OCI-LY1 (cell line): ENCODE results near the gene CRACR2B.

Experiments
- H2AFZ ChIP-seq: fragments of 200-600 bp; sonication (generic), shearing (Covaris generic); 2 replicates; pipeline ENCODE4 v1.6.0; 2014; ENCODE audit warnings: antibody characterized with exemption, mild to moderate bottlenecking, low read length
- H3F3A ChIP-seq: fragments of 200-600 bp; sonication (generic), shearing (Covaris generic); 2 replicates; pipeline ENCODE4 v1.6.0; 2014; ENCODE audit warnings: mild to moderate bottlenecking, antibody characterized with exemption, low read length, moderate library complexity; ENCODE audit not compliant: insufficient read depth
- H3K27ac ChIP-seq: fragments of 200-600 bp; sonication (generic); 2 replicates; pipeline ENCODE4 v1.5.1; 2014; ENCODE audit warnings: low read length, mixed run types, mild to moderate bottlenecking, low read depth; ENCODE audit not compliant: poor library complexity, severe bottlenecking
- H3K27me3 ChIP-seq: fragments of 200-600 bp; sonication (generic); 2 replicates; pipeline ENCODE4 v1.6.0; 2014; ENCODE audit warnings: antibody characterized with exemption, mild to moderate bottlenecking, low read length, moderate library complexity; ENCODE audit not compliant: insufficient read depth
- H3K36me3 ChIP-seq: fragments of 200-600 bp; sonication (generic); 2 replicates; pipeline ENCODE4 v1.6.1; 2014; ENCODE audit warnings: mild to moderate bottlenecking, antibody characterized with exemption, low read length, moderate library complexity, mixed read lengths; ENCODE audit not compliant: insufficient read depth
- H3K4me1 ChIP-seq: fragments of 200-600 bp; sonication (generic); 2 replicates; pipeline ENCODE4 v1.5.1; 2014; ENCODE audit warnings: mild to moderate bottlenecking, low read length, moderate library complexity; ENCODE audit not compliant: insufficient read depth, severe bottlenecking
- H3K4me2 ChIP-seq: fragments of 200-600 bp; sonication (generic), shearing (Covaris generic); 2 replicates; pipeline ENCODE4 v1.6.1; 2014; ENCODE audit warnings: low read length
- H3K4me3 ChIP-seq: fragments of 200-600 bp; sonication (generic); 2 replicates; pipeline ENCODE4 v1.5.1; 2014; ENCODE audit warnings: low read length, low read depth, mild to moderate bottlenecking, mixed read lengths; ENCODE audit not compliant: poor library complexity, severe bottlenecking
- H3K79me2 ChIP-seq: fragments of 200-600 bp; shearing (Covaris generic); 2 replicates; pipeline ENCODE4 v1.6.1; 2016; ENCODE audit warnings: mixed run types, low read length, mixed read lengths; ENCODE audit not compliant: insufficient read depth
- H3K9ac ChIP-seq: fragments of 200-600 bp; sonication (generic), shearing (Covaris generic); 2 replicates; pipeline ENCODE4 v1.6.1; 2014; ENCODE audit warnings: mild to moderate bottlenecking, low read length, mixed read lengths
- H3K9me2 ChIP-seq: fragments of 200-600 bp; sonication (generic), shearing (Covaris generic); 2 replicates; pipeline ENCODE4 v1.6.1; 2014; ENCODE audit warnings: low read depth, mild to moderate bottlenecking, low read length, mixed read lengths
- H3K9me3 ChIP-seq: fragments of 200-600 bp; shearing (Covaris generic); 2 replicates; pipeline ENCODE4 v1.6.1; 2014; ENCODE audit warnings: low read length, mixed read lengths
- H4K20me1 ChIP-seq: fragments of 200-600 bp; sonication (generic), shearing (Covaris generic); 2 replicates; pipeline ENCODE4 v1.6.0; 2016; ENCODE audit warnings: mild to moderate bottlenecking, low read length; ENCODE audit not compliant: insufficient read depth
- EZH2 ChIP-seq: fragments of 200-600 bp; sonication (generic), shearing (Covaris generic); IDR thresholded peaks from 2 replicates; pipeline ENCODE4 v1.8.0; 2017; ENCODE audit warnings: borderline replicate concordance, mixed run types, mild to moderate bottlenecking, antibody characterized with exemption, low read length, moderate library complexity, mixed read lengths
- TF ChIP-seq, protein P1 (sequence below): fragments of 200-600 bp; sonication (generic), shearing (Covaris generic); IDR thresholded peaks from 2 replicates; pipeline ENCODE4 v1.5.1; 2017; ENCODE audit warnings: mild to moderate bottlenecking, antibody characterized with exemption, low read length, moderate library complexity, mixed read lengths

The CRACR2B gene

DNA sequence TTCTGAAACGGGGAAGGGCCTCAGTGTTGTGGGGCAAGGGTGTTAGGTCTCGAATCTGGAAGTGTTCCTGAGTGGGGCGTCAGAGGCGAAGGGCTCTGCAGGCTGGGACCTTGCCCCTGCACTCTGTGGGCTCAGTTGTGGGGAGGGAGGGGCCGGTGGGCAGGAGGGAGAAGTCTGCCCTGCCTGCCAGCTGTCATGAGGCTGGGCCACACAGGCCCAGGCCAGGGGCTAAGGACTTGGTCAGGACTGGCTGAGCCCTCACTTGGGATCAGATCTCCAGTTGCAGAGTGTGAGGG, at the start of gene CRACR2B:
CRACR2B (plus strand) TSS at position 23 of the 296 bp plus-strand sequence. CDS start 689 bp downstream, outside the sequence.
- no peak for TF ChIP-seq EZH2
- TF ChIP-seq, protein P1, sequence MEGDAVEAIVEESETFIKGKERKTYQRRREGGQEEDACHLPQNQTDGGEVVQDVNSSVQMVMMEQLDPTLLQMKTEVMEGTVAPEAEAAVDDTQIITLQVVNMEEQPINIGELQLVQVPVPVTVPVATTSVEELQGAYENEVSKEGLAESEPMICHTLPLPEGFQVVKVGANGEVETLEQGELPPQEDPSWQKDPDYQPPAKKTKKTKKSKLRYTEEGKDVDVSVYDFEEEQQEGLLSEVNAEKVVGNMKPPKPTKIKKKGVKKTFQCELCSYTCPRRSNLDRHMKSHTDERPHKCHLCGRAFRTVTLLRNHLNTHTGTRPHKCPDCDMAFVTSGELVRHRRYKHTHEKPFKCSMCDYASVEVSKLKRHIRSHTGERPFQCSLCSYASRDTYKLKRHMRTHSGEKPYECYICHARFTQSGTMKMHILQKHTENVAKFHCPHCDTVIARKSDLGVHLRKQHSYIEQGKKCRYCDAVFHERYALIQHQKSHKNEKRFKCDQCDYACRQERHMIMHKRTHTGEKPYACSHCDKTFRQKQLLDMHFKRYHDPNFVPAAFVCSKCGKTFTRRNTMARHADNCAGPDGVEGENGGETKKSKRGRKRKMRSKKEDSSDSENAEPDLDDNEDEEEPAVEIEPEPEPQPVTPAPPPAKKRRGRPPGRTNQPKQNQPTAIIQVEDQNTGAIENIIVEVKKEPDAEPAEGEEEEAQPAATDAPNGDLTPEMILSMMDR = no peak
- Histone ChIP-seq H3K79me2 (no peaks in the 10 kb centered on the region), H3K9me3 (no peaks in the 10 kb centered on the region), H3K9me2 (no peaks in the 10 kb centered on the region), H3K27me3 (peaks cover 22% of the 10 kb centered on the region), H3K4me3 (peak within 1 kb of the TSS; percentile 52), H3K4me2 (peak within 1 kb of the TSS; percentile 73), H3F3A (no peaks in the 10 kb centered on the region), H2AFZ (no peak within 1 kb of the TSS), H4K20me1 (no peaks in the 10 kb centered on the region), H3K27ac (no peak within 1 kb of the TSS), H3K36me3 (peaks cover 14% of the 10 kb centered on the region), H3K4me1 (peaks cover 31% of the 10 kb centered on the region), H3K9ac (peak within 1 kb of the TSS; percentile 42; the same call in 1 of the 2 replicates)

DNA sequence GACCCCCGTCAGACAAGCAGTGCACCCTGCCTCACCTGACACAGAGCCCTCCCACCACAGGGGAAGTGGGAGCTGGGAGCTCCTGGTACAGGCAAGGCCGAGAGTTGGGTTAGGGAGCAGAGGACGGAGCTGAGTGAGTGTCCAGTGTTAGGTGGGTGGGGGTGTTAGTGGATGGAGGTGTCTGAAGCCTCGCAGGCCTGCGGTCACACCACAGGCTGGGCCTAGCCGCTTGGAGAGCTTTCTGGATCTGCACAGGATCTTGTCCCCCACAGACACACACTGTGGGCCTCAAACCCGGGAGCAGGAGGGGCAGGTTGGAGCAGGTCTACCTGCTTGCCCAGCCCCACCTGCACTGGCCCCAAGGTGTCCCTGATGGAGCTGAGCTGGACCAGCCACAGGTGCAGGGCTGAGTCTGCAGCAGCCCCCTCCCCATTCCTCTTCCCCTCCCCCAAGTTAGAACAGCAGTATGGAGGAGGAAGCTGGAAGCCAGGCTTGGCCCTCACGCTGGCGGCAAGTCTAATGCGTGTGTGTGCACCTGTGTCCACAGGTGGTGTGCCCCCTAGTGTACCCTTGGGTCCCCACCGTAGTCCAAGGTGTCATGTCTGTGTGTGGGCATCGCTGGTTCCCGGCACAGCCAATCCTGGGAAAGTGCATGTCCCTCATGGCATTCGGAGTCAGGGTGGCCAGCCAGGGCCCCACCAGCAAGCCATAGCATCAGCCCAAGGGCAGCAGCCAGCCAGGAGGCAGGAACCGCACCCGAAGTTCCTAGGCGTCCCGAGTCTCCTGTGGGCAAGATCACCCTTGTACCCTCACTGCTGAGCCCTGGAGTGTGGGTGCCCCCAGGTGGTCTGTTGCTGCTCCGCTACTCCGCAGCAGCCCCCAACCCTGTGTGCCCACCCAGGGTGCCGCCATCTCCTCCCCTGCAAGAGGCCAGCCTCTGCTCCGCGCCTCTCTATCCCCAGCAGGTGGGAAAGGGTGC, 48.5 kb upstream of the CRACR2B start:
- H3K9me3 ChIP-seq = no peaks in the 10 kb centered on the region
- H3K27me3 ChIP-seq = no peaks in the 10 kb centered on the region
- no peak overlapping the region for H2AFZ ChIP-seq
- TF ChIP-seq EZH2 = no peak
- TF ChIP-seq, protein P1 = peak; percentile 22; the same call in 1 of the 2 replicates
- no peak overlapping the region for H3K27ac ChIP-seq
- H4K20me1 ChIP-seq = no peaks in the 10 kb centered on the region
- H3K79me2 ChIP-seq = peaks cover 19% of the 10 kb centered on the region
- H3K36me3 ChIP-seq = peaks cover 47% of the 10 kb centered on the region
- no peaks in the 10 kb centered on the region for H3F3A ChIP-seq
- H3K4me1 ChIP-seq = peaks cover 44% of the 10 kb centered on the region
- no peak overlapping the region; the same call in 1 of the 2 replicates for H3K9ac ChIP-seq
- H3K9me2 ChIP-seq = no peaks in the 10 kb centered on the region
- H3K4me2 ChIP-seq = peak overlapping the region; percentile 33; the same call in 1 of the 2 replicates
- no peak overlapping the region for H3K4me3 ChIP-seq

DNA sequence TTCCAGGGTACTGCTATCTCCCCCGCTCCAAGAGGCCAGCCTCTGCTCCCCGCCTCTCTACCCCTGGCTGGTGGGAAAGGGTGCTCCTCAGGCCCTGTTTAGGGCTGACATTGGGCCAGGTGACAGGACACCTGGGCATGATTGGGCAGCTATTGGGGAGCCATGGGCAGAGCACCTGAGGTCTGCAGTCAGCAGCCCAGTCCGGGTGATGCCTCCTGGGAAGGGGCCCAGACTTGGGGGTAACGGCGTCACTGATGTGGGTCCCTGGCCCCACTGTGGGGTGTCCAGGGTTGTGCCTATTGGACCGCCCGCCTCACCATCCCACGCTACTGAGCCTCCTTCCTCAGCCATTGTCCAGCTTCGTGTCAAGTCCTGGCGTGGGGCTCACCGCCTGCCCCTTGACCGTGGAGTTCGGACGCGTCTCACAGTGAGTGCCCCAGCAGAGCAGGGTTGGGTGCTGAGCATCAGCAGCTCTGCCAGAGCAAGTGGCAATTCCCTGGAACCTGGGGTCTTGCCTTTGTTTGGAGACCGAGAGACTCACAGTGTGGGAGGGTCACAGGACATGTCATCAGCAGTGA, 47.7 kb upstream of the CRACR2B start:
- H4K20me1 ChIP-seq = no peaks in the 10 kb centered on the region
- no peak overlapping the region for H3K4me2 ChIP-seq
- H3K79me2 ChIP-seq = peaks cover 17% of the 10 kb centered on the region
- no peak overlapping the region for H3K9ac ChIP-seq
- no peaks in the 10 kb centered on the region for H3K9me2 ChIP-seq
- no peak overlapping the region for H3K4me3 ChIP-seq
- H2AFZ ChIP-seq = no peak overlapping the region
- H3K9me3 ChIP-seq = no peaks in the 10 kb centered on the region
- peaks cover 50% of the 10 kb centered on the region for H3K36me3 ChIP-seq
- TF ChIP-seq EZH2 = no peak
- TF ChIP-seq, protein P1 = no peak
- no peaks in the 10 kb centered on the region for H3K27me3 ChIP-seq
- H3K4me1 ChIP-seq = peaks cover 42% of the 10 kb centered on the region
- no peaks in the 10 kb centered on the region for H3F3A ChIP-seq
- H3K27ac ChIP-seq = no peak overlapping the region
